ENCODE measurements around the gene SFTPB.

Gene SFTPB

DNA sequence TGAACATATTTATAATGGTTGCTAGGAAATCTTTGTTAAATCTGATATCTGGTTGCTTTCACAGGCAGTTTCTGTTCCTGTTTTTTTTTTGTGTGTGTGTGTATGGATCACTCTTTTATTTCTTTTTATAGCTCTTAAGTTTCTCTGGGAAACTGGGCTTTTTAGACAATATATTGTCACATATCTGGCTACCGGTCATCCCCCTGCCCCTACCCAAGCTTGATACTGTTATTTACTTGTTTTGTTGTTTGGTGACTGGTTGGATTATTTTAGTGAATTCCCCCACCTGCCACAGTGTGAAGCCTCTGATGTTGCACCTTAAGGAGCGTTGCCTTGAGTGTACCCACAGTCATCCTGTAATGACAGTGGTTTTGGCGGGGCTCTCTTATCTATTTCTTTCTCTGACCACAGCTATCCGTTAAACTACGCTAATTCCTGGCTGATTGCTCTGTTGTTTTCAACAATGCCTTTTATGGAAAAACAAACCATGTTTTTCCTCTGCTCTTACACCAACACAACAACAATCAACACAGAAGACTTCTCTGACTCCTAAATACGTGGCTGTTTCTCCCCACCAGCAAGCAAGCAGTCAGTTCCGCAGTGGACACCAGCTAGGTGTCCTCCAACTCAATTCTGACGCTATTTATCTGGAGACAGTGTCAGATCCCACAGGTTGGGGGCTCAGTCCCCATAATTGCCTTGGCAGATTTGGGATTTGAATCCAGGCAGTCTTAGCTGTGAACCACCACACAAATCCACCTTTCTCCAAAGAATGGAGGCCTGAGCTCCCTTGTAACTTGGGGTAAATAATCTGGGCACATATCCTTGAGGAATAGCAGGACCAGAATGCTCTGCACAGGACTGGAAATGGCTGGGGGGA is 37.0 kb upstream of the SFTPB start:
- intact Hi-C loops (cut with DNase I) = loop anchor here (10.0 kb wide), 1 partner anchor 60 kb away; no protein-coding TSS in a partner anchor
- peak in 1 of 42 donors; percentile 30 for DNase-seq

DNA sequence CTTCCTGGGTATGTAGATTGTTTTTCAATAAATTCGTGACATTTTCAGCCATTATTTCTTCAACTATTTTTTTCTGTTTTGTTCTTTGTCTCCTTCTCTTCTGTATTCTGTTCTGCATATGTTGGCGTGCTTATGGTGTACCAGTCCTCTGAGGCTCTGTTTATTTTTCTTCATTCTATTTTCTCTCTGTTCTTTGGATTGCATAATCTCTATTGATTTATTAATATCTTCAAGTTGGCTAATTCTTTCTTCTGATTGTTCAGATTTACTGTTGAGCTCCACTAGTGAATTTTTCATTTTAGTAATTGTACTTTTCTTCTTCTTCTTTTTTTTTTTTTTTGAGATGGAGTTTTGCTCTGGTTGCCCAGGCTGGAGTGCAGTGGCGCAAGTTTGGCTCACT is 36.0 kb upstream of the SFTPB start:
- intact Hi-C loops (cut with DNase I) = loop anchor here (10.0 kb wide), 1 partner anchor 59 kb away; no protein-coding TSS in a partner anchor
- DNase-seq = no peak

DNA sequence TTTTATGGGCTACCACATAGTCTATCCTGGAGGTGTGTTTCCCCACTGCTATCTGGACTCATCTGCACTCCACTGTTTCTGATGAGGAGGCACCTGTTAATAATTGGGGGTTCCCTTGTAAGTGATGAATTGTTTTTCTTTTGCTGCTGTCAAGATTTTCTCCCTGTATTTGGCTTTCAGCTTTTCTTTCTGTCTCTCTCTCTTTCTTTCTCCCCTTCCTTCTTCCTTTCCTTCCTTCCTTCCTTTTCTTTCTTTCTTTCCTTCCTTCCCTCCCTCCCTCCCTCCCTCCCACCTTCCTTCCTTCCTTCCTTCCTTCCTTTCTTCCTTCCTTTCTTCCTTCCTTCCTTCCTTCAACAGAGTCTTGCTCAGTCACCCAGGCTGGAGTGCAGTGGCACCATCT is 35.3 kb upstream of the SFTPB start:
- no peak for DNase-seq
- intact Hi-C loops (cut with DNase I) = loop anchor here (10.0 kb wide), 1 partner anchor 59 kb away; no protein-coding TSS in a partner anchor

DNA sequence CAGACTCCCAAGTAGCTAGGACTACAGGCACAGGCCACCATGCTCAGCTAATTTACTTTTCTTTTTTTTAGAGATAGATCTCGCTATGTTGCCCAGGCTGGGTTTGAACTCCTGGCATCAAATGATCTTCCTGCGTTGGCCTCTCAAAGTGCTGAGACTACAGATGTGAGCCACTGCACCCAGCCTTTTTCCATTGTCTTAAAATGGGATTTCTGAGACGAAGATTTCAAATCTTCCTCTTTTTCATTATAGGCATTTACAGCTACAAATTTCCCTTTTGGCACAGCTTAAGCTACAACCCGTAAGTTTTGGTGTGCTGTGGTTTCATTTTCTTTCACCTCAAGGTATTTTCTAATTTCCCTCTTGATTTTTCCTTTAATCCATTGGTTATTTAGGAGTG is 34.8 kb upstream of the SFTPB start:
- DNase-seq = no peak
- intact Hi-C loops (cut with DNase I) = loop anchor here (10.0 kb wide), 1 partner anchor 58 kb away; no protein-coding TSS in a partner anchor

DNA sequence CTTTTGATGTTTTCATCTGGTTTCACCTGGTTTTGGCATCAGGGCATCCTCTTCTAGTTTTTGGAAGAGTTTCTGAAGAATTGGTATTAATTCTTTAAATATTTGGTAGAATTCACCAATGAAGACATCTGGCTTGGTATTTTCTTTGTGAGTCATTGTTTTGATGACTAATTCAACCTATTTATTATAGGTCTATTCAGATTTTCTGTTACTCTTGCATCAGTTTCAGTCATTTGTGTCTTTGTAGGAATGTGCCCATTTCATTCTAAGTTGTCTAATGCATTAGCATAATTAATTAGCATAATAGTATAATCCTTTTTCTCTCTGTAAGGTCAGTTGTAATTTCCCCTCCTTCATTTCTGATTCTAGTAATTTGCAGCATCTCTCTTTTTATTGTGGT is 34.2 kb upstream of the SFTPB start:
- intact Hi-C loops (cut with DNase I) = loop anchor here (10.0 kb wide), 1 partner anchor 57 kb away; no protein-coding TSS in a partner anchor
- no peak for DNase-seq

DNA sequence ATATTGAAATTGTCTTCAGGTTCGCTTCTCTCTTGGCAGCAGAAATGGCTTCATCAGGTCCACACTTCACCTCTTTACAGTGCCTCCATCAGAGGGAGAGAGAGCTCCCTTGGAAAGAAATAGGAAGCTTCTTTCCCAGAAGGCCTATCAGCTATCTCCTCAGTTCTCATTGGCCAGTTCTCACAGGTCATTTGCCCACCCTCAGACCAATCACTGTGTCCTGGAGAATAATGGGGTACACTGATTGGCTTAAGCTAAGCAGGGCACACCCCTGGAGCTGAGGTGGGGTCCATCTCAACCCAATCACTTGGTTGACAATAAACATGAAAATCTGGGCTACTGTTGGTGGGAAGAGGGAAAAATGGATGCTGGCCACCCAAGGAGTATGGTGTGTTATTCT is 31.3 kb upstream of the SFTPB start:
- intact Hi-C loops (cut with DNase I) = no loop called here
- DNase-seq = no peak

DNA sequence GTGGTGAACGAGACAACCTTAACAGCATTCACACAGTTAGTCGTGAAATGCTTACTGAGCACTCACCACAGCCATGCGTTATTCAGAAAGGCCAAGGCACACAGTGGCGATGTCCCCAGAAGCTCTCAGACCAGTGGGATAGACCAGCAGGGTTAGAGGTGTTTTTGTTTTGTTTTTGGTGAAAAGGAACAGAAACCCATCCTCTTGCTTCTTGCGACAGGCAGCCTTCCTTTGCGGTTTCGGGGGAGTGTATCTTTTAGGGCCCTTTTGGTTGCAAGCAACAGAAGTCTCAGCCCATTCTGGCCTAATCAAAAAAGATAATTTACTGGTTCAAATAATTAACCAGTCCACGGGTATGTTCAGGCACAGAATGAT is 30.9 kb upstream of the SFTPB start:
- intact Hi-C loops (cut with DNase I) = no loop called here
- DNase-seq = peak in 1 of 42 donors; percentile 39

DNA sequence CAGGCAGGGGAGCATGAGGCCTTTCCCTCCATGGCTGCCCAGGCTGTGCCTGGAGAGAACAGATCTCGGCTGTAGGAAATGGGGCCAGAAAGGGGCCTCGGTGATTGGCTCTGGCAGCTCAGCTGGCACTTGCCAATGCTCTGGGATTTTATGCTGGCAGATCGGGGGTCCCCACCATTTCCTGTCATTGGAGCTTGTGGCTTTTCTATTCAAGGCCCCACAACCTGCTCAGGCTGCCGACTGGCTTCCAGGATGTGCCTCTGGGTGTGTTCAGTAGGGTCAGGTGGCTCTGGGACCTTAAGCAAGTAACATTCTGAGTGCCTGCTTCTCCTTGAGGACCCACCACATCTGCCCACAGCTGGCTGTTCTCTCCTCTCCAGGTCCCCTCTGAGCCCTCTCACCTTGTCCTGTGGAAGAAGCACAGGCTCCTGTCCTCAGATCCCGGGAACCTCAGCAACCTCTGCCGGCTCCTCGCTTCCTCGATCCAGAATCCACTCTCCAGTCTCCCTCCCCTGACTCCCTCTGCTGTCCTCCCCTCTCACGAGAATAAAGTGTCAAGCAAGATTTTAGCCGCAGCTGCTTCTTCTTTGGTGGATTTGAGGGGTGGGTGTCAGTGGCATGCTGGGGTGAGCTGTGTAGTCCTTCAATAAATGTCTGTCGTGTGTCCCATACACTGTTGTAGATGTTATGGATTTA is 30.3 kb upstream of the SFTPB start:
- intact Hi-C loops (cut with DNase I) = no loop called here

DNA sequence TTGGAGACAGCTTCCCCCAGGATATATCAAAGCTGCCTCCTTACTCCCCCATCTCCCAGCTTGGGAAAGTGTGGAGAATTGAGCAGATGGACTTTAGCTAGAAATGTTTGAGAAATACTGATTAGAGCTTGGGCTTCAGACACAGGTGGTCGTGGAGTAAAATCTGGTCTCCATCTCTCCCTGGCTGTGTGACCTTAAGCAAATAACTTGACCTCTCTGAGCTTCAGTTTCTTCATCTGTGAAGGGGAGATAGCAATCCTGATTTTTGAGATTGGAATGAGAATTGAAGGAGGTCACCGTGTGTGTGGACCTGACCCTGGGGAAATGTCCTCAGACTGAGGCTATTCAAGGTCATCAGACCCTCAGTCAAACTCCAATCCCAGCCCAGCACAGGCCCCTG is 29.7 kb upstream of the SFTPB start:
- intact Hi-C loops (cut with DNase I) = no loop called here
- DNase-seq = no peak

More for the DNA sequence above, 30.3 kb upstream of the SFTPB start:
- DNase-seq = peak in 1 of 42 donors; percentile 25

DNA sequence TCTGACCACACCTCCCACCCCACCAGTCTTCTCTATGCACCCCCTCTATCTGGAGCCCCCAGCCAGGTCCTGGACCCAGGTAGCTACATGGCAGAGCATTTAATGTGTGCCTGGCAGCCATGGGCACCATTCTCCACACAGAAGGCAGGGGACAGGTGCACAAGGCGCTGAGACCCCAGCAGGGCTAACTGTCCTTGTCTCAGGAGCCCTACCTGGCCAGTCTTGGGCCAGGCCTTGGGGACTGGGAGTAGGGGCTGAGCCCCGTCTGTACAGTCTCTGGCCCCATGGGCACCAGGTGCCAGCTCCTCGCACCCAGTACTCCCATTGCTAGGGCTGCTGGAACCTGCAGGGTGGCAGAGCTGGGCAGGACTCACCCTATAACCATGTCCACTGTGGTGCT is 29.1 kb upstream of the SFTPB start:
- peak in 1 of 42 donors; percentile 15 for DNase-seq
- intact Hi-C loops (cut with DNase I) = no loop called here

DNA sequence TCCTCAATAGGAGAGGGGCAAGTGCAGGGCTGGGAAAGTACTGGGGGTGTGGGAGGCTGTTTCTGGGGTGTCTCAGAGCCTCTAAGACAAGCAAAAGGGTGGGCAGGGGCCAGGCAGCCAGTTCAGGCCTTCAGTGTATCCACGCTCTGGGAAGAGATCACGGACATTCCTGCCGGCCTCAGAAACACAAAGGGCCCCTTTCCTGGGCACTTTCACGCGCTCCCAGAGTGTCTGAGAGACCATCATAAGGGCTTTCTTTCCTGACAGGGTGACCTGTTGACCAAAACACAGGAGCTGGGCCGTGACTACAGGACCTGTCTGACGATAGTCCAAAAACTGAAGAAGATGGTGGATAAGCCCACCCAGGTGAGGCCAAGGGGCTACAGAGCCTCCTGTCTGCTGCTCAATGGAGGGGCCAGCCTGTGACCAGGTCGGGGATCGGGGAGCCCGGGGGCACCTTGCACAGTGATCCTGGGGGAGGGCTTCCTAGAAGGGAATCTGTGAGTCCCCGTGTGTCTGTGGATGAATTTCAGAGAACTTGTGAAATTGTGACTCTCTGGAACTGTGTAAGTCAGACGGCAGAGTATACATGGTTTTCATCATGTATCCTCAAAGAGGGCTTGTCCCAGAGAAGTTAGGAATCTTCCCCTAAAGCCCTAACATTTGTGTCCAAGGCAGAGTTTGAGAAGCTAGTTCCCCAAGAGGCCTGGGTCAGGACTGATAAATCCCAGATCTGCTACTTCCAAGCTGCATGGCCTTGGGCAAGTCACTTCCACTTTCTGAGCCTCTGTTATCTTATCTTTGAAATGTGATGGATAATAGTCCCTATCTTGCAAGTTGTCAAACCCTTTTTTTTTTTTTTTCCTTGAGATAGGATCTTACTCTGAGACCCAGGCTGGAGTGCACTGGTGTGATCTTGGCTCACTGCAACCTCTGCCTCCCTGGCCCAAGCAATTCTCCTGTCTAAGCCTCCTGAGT is 28.0 kb upstream of the SFTPB start:
- intact Hi-C loops (cut with DNase I) = no loop called here
- peak in 1 of 42 donors; percentile 1 for DNase-seq

DNA sequence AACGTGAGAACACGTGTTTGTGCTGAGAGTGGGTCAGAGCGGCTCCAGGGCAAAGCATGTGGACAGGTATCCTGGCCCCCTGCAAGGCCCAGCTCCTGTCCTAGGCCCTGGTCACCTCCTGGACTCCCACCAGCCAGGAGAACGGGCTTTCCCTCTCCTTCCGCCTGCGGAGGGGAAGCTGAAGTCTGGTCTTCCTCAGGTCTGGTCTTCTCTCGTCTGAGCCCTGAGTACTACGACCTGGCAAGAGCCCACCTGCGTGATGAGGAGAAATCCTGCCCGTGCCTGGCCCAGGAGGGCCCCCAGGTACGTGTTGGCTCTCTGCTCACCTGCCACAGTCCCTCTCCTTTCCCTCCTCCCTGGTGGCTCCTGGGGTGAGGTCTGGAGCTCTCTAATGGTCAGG is 27.1 kb upstream of the SFTPB start:
- peak in 2 of 42 donors; percentile 20 to 30 for DNase-seq
- intact Hi-C loops (cut with DNase I) = no loop called here

DNA sequence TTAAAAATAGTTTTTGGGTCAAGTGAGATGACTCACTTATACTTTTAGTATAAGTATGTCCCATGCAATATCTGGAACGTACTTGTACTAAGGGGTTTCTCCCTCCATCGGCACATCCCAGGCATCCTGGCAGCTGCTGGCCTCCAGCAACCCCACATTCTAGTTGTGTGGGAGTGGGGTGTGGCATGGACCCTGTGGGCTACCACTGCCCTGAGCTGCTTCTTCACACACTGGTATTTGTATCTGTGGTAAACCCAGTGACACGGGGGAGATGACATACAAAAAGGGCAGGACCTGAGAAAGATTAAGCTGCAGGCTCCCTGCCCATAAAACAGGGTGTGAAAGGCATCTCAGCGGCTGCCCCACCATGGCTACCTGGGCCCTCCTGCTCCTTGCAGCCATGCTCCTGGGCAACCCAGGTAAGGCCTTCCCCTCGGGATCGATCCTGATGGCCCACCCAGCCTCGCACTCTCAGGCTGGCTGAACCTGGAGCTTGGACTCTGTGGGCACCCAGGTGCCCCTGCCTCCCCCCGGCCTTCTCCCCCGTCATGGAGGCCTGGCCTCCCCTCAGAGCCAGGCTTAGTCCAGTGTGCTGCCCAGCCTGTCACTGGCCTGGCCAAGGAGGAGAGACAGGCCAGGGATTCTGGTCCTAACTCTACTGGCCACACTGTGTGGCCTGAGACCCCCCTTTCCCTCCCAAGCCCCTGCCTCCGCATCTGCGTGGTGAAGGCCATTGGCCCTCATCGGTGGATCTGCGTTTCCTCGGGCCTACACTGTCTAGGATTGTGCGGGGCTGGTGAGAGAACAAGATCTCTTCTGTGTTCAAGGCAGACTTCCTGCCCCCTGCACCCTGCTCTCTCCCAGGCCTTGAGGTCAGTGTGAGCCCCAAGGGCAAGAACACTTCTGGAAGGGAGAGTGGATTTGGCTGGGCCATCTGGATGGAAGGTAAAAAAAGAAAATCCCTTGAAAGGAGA is 26.3 kb upstream of the SFTPB start, which contains the start of gene GNLY:
Gene GNLY, plus strand, starts transcription at position 307 of the 974 bp plus-strand sequence. Its CDS starts 61 bp downstream, at position 368.
- peak in 2 of 42 donors; percentile 15 to 30 for DNase-seq
- intact Hi-C loops (cut with DNase I) = no loop called here

DNA sequence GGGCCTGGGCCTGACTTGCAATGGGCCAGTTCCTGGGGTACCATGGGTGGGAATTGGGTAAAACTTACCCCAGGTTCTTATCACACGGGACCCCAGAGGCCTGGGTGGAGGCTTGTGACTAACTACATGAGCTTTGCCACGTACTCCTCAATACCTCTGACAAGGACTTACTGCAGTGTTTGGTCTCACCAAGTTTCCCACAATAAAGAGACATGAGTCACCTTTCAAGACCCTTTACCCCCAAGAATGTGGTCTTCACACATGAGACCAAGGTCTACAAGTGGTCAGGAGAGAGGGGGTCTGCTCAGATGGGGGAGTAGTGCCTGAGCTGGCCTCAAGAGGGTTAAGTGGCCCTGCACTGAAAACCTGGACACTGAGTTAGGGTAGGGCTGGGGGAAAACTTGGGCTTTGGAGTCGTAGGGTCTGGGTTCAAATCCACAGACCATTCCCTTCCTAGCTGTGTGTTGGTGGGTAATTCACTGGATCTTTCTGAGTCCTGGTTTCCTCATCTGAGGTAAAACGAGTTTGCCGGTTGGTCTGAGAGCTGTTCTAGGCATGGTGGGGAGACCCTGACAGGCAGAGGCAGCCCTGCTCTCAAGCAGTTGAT is 24.1 kb upstream of the SFTPB start:
- intact Hi-C loops (cut with DNase I) = no loop called here
- DNase-seq = peak in 2 of 42 donors; percentile 12 to 13

DNA sequence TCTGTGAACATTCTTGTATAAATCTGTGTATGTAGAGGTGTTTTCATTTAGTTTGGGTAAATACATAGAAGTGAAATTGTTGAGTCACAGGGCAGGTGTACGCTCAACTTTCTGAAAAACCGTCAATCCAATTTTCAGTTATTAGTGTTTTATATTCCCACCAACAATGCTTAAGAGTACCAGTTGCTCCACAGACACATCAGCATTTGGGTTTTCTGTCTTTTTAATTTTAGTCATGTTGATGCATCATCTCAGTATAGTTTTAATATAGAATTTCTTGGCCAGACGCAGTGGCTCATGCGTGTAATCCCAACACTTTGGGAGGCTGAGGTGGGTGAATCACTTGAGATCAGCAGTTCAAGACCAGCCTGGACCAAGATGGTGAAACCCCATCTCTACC is 22.9 kb upstream of the SFTPB start:
- intact Hi-C loops (cut with DNase I) = no loop called here
- DNase-seq = no peak

DNA sequence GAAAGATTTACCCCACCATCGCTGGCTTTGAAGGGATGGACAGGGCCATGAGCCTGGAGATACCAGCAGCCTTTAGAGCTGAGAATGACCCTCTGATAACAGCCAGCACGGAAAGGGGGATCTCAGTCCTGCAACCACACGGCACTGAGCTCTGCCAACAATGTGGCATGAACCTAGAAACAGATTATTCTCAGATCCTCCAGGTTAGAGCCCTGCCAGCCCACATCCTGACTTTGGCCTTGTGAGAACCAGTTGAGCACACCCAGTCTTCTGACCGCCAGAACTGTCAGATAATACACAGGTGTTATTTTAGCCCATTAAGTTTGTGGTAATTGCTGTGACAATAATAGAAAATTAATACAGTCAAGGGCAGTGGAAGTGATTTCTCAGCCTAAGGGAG is 16.8 kb upstream of the SFTPB start:
- peak in 3 of 42 donors; percentile 1 to 26 (median 15) for DNase-seq
- intact Hi-C loops (cut with DNase I) = no loop called here

DNA sequence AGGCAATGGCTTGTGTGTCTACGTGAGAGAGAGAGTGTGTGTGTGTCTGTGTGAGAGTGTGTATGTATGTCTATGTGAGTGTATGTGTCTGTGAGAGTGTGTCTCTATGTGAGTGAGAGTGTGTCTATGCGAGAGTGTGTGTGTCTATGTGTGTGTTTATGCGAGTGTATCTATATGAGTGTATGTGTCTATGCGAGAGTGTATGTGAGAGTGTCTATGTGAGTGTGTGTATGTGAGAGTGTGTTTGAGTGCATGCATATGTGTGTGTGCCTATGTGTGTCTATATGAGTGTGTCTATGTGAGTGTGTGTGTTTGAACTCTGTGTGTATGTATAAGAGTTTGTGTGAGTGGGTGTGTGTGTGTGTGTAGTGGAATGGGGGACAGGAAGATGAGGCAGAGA is 16.4 kb upstream of the SFTPB start:
- intact Hi-C loops (cut with DNase I) = no loop called here
- no peak for DNase-seq
